HFFc6 (cell line): Measurements from ENCODE around the gene PLB1. TPM values are rescaled to one million over a fixed set of nuclear protein-coding genes. Genes with fewer than 3 reads are reported as not detected.
A peak's percentile ranks its signal among the peaks of the same experiment; 100 is the strongest.

Experiments
- DNase-seq: peaks from one replicate; pipeline ENCODE4 v3.0.0-alpha.2; 2018
- H3K27ac Mint-ChIP-seq: 2 replicates; pipeline ENCODE4 v1.8.0; 2020; ENCODE audit warnings: mild to moderate bottlenecking, mixed read lengths
- H3K27me3 Mint-ChIP-seq: 2 replicates; pipeline ENCODE4 v1.8.0; 2021; ENCODE audit warnings: mild to moderate bottlenecking, moderate library complexity, mixed read lengths; ENCODE audit not compliant: insufficient read depth
- H3K36me3 Mint-ChIP-seq: 2 replicates; pipeline ENCODE4 v1.8.0; 2021; ENCODE audit warnings: low read depth, mixed read lengths
- H3K4me1 Mint-ChIP-seq: 2 replicates; pipeline ENCODE4 v1.8.0; 2020; ENCODE audit warnings: low read depth, mixed read lengths
- H3K4me3 Mint-ChIP-seq: 2 replicates; pipeline ENCODE4 v1.8.0; 2020; ENCODE audit warnings: mild to moderate bottlenecking, moderate library complexity, mixed read lengths
- H3K9me3 Mint-ChIP-seq: 2 replicates; pipeline ENCODE4 v1.8.0; 2020; ENCODE audit warnings: mild to moderate bottlenecking, mixed read lengths
- CTCF ChIP-seq: fragments of 200-600 bp; sonication (generic); IDR thresholded peaks from 2 replicates; pipeline ENCODE4 v1.5.0; 2021; ENCODE audit warnings: antibody characterized with exemption, mild to moderate bottlenecking
- total RNA-seq, 6 experiments: library from RNA; stranded (reverse); fragmentation: NEBNext Ultra II Directional; extraction: Animal tissue kit (Norgen Biotek cat#: 25700); gene quantifications; 2 replicates in 1 of 6; 3 replicates in 5 of 6; pipeline ENCODE4 v1.2.3, GENCODE V29; 2021

The PLB1 gene
- total RNA-seq, 6 experiments from 2014 or later: 0.36 to 0.95 (median 0.62) TPM

- no peak for TF ChIP-seq CTCF
- H3K27ac Mint-ChIP-seq: no peak overlapping the region; the same call in 1 of the 2 replicates
- H3K9me3 Mint-ChIP-seq: no peaks in the 10 kb centered on the region
- no peak overlapping the region for H3K4me3 Mint-ChIP-seq
- no peaks in the 10 kb centered on the region for H3K36me3 Mint-ChIP-seq
- no peaks in the 10 kb centered on the region for H3K27me3 Mint-ChIP-seq
- H3K4me1 Mint-ChIP-seq: peaks cover 49% of the 10 kb centered on the region
- no peak for DNase-seq
Observed at GRCh38 chr2:28652217-28652616, 156.4 kb downstream of the PLB1 start.

- Mint-ChIP-seq H3K9me3 (no peaks in the 10 kb centered on the region), H3K27me3 (no peaks in the 10 kb centered on the region), H3K4me1 (peaks cover 55% of the 10 kb centered on the region), H3K4me3 (no peak overlapping the region), H3K27ac (no peak overlapping the region), H3K36me3 (no peaks in the 10 kb centered on the region)
- DNase-seq: no peak
- no peak for TF ChIP-seq CTCF
Observed at GRCh38 chr2:28653892-28654662, 158.2 kb downstream of the PLB1 start.

DNA sequence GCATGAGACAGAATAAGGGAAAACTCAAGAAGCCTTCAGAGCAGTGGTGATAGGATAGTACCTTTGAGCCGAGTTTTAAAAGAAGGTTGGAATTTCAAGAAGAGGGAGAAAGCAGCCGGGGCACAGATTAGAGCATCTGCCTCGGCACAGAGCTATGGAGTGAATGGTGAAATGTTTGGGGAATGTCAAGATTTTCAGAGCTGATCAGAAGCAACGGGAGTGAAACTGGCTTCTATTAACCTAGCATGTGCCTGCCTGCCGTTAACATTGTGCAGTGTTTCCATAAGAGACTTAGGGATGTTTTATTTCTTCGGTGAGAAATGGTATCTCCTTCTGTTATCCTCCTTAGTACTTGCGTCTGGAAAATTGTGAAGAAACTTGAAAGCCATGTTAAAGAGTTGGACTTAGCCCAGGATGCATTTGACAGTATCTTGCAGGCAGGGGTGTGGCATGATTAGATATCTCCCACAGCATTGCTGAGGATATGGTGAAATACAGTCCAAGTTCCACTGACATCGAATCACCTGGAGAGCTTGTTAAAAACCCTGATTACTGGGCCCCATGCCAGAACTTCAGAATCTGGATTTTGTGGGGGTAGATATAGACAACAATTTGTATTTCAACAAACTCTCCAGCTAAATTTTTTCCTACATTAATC lies 158.9 kb downstream of the PLB1 start:
- Mint-ChIP-seq H3K4me1 (peaks cover 48% of the 10 kb centered on the region), H3K4me3 (no peak overlapping the region), H3K36me3 (no peaks in the 10 kb centered on the region), H3K27ac (no peak overlapping the region), H3K27me3 (no peaks in the 10 kb centered on the region), H3K9me3 (no peaks in the 10 kb centered on the region)
- no peak for TF ChIP-seq CTCF
- DNase-seq: no peak

- Mint-ChIP-seq H3K27ac (no peak overlapping the region), H3K36me3 (no peaks in the 10 kb centered on the region), H3K27me3 (no peaks in the 10 kb centered on the region), H3K4me3 (no peak overlapping the region), H3K9me3 (no peaks in the 10 kb centered on the region), H3K4me1 (peaks cover 47% of the 10 kb centered on the region)
- TF ChIP-seq CTCF: no peak
- no peak for DNase-seq
Observed at GRCh38 chr2:28656937-28657615, 161.2 kb downstream of the PLB1 start.

GRCh38 chr2:28658369-28658768 lies 162.5 kb downstream of the PLB1 start:
- no peaks in the 10 kb centered on the region for H3K9me3 Mint-ChIP-seq
- H3K4me3 Mint-ChIP-seq: peak overlapping the region; percentile 38
- no peaks in the 10 kb centered on the region for H3K27me3 Mint-ChIP-seq
- H3K27ac Mint-ChIP-seq: peak overlapping the region; percentile 47
- H3K36me3 Mint-ChIP-seq: no peaks in the 10 kb centered on the region
- peak; percentile 43 for DNase-seq
- peaks cover 50% of the 10 kb centered on the region for H3K4me1 Mint-ChIP-seq
- no peak for TF ChIP-seq CTCF
